Vagina (tissue), 2 donors: ENCODE measurements around the gene SLC44A1. TPM values are rescaled to one million over a fixed set of nuclear protein-coding genes. Genes with fewer than 3 reads are reported as not detected.

ENCODE experiments used
- DNase-seq, 2 donors: peaks; one replicate each; pipeline ENCODE4 v3.0.0-alpha.2; 2017; ENCODE audit errors: extremely low spot score in 2 of 2
- H3K27ac ChIP-seq: fragments of 200-600 bp; sonication (generic); one replicate; pipeline ENCODE4 v1.5.1; 2019
- H3K27me3 ChIP-seq: fragments of 200-600 bp; sonication (generic); one replicate; pipeline ENCODE4 v1.5.1; 2019
- H3K36me3 ChIP-seq, 2 donors: fragments of 200-600 bp; sonication (generic); one replicate each; pipeline ENCODE4 v1.5.1; 2017 to 2019
- H3K4me1 ChIP-seq: fragments of 200-600 bp; sonication (generic); one replicate; pipeline ENCODE4 v1.5.1; 2019
- H3K4me3 ChIP-seq, 2 donors: fragments of 200-600 bp; sonication (generic); 1 replicate in 1 of 2; 2 replicates in 1 of 2; pipeline ENCODE4 v1.5.1; 2016 to 2019
- H3K9me3 ChIP-seq: fragments of 200-600 bp; sonication (generic); one replicate; pipeline ENCODE4 v1.5.1; 2019
- CTCF ChIP-seq, 3 experiments: fragments of 450-650 bp in 2 of 3; fragments of 200-600 bp in 1 of 3; sonication (generic) in 1 of 3; IDR thresholded peaks; one replicate each; pipeline ENCODE4 v1.5.1; 2017 to 2019; ENCODE audit warnings: antibody characterized with exemption in 3 of 3, mild to moderate bottlenecking in 2 of 3, moderate library complexity in 2 of 3
- POLR2A ChIP-seq, 2 donors: fragments of 450-650 bp; IDR thresholded peaks; one replicate each; pipeline ENCODE4 v1.6.1; 2017; ENCODE audit warnings: antibody characterized with exemption in 2 of 2, mild to moderate bottlenecking in 2 of 2, moderate library complexity in 2 of 2
- POLR2AphosphoS5 ChIP-seq, 2 donors: sonication (generic); formaldehyde crosslinking; IDR thresholded peaks; one replicate each; pipeline ENCODE4 v1.9.0; 2017; ENCODE audit warnings: antibody characterized with exemption in 2 of 2, mild to moderate bottlenecking in 2 of 2, low read depth in 1 of 2; ENCODE audit not compliant: insufficient read depth in 1 of 2
- intact Hi-C: fragments of 100-400 bp; cut with DNase I; formaldehyde crosslinking; loops from one replicate; pipeline ENCODE4 v1.15.1; 2023
- total RNA-seq: library from RNA; depleted of rRNA; stranded (reverse); fragments of >200 nt; gene quantifications from one replicate; pipeline ENCODE4 v1.2.3, GENCODE V29; 2016

Gene SLC44A1
- total RNA-seq, 1 donor from 2014 or later = 67.3 TPM

GRCh38 chr9:105218673-105219072 lies 25.8 kb upstream of the SLC44A1 start:
- DNase-seq = no peak
- H3K9me3 ChIP-seq = peaks cover 8% of the 10 kb centered on the region
- no peak overlapping the region for H3K27ac ChIP-seq
- intact Hi-C loops = no loop called here
- H3K27me3 ChIP-seq = no peaks in the 10 kb centered on the region
- H3K4me3 ChIP-seq = no peak overlapping the region
- no peaks in the 10 kb centered on the region for H3K4me1 ChIP-seq
- no peaks in the 10 kb centered on the region for H3K36me3 ChIP-seq
- TF ChIP-seq CTCF (IDR thresholded peaks at IDR 0.05) (no peak), POLR2AphosphoS5 (IDR thresholded peaks at IDR 0.05; ENCODE audit: insufficient read depth in 1 of 2, low read depth in 1 of 2) (no peak), POLR2A (IDR thresholded peaks at IDR 0.05) (no peak)

DNA sequence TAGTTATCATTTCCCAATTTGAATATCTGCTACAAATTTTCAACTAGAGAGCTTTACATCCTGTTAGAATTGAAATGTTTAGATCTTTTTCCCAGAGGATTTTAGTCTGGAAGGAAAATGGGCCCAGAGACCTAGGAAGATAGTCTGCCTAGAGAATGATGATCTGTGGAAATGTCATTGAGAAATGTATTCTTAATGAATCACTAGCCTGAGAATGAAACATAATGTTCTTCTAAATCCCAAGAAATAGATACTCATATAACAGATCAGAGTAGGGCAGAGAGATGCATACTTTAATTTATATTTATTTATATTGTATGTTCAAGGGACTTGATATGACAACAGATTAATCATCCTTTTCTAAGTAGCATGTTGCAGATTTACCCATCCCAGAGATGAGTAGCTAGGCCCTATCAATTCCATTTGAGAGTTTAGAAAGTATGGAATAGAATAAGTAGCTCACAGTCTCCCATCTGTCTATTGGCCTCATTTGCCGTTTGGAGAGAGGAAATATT lies 25.1 kb upstream of the SLC44A1 start:
- peaks cover 11% of the 10 kb centered on the region for H3K9me3 ChIP-seq
- H3K27me3 ChIP-seq = no peaks in the 10 kb centered on the region
- no peak overlapping the region for H3K27ac ChIP-seq
- TF ChIP-seq POLR2A (IDR thresholded peaks at IDR 0.05) = no peak
- TF ChIP-seq CTCF (IDR thresholded peaks at IDR 0.05) = no peak
- TF ChIP-seq POLR2AphosphoS5 (IDR thresholded peaks at IDR 0.05; ENCODE audit: insufficient read depth in 1 of 2, low read depth in 1 of 2) = no peak
- DNase-seq = no peak
- no peaks in the 10 kb centered on the region for H3K36me3 ChIP-seq
- intact Hi-C loops = no loop called here
- no peak overlapping the region for H3K4me3 ChIP-seq
- no peaks in the 10 kb centered on the region for H3K4me1 ChIP-seq

GRCh38 chr9:105220451-105220850 lies 24.0 kb upstream of the SLC44A1 start:
- Histone ChIP-seq H3K9me3 (peaks cover 11% of the 10 kb centered on the region), H3K27me3 (no peaks in the 10 kb centered on the region), H3K27ac (no peak overlapping the region), H3K36me3 (no peaks in the 10 kb centered on the region), H3K4me1 (no peaks in the 10 kb centered on the region), H3K4me3 (no peak overlapping the region)
- no peak for DNase-seq
- intact Hi-C loops = no loop called here
- TF ChIP-seq CTCF (IDR thresholded peaks at IDR 0.05) (no peak), POLR2A (IDR thresholded peaks at IDR 0.05) (no peak), POLR2AphosphoS5 (IDR thresholded peaks at IDR 0.05; ENCODE audit: insufficient read depth in 1 of 2, low read depth in 1 of 2) (no peak)

DNA sequence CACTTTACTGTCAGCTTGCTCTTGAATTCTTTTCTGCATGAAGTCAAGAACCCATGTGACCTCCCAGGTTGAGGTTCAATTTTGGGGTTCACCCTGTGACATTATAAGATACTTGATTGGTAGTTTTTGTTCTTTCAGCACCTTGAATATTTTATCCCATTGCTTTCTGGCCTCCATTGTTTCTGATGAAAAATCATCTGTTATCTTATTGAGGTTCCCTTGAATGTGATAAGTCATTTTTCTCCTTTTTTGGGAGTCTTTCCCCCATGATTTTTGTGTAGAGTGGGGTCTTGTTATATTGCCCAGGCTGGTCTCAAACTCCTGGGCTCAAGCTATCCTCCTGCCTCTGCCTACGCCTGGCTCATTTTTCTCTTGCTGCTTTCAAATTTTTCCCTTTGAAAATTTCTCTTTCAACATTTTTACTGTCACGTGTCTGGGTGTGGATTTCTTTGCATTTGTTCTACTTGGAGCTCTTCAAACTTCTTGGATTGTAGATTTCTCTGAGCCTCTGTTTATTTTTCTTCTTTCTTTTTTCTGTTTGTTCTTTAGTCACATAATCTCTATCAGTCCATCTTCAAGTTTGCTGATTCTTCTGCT lies 20.8 kb upstream of the SLC44A1 start:
- intact Hi-C loops = no loop called here
- no peak for TF ChIP-seq POLR2A (IDR thresholded peaks at IDR 0.05)
- no peak for TF ChIP-seq POLR2AphosphoS5 (IDR thresholded peaks at IDR 0.05; ENCODE audit: insufficient read depth in 1 of 2, low read depth in 1 of 2)
- TF ChIP-seq CTCF (IDR thresholded peaks at IDR 0.05) = no peak
- DNase-seq = no peak
- no peak overlapping the region for H3K4me3 ChIP-seq
- peaks cover 11% of the 10 kb centered on the region for H3K9me3 ChIP-seq
- H3K27ac ChIP-seq = no peak overlapping the region
- H3K27me3 ChIP-seq = no peaks in the 10 kb centered on the region
- H3K36me3 ChIP-seq = no peaks in the 10 kb centered on the region
- no peaks in the 10 kb centered on the region for H3K4me1 ChIP-seq

DNA sequence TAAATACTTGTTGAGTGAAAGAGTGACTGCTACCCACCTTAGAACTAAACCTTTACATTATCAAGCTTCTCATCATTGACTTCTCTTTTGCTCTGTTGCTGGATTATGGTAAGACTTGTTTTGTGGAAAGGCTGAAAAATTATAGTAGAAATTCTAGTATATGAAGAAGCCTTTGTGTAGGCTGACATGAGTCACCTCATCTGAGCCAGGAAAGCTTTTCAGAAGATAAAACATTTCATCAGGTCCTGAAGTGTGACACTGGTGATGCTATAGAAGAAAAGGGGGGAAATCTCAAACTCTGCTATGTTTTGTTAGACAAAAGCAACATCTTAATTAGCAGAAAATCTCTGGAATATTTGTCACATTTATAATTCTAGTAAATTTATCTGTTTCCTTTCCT lies 18.4 kb upstream of the SLC44A1 start:
- no peak for TF ChIP-seq POLR2AphosphoS5 (IDR thresholded peaks at IDR 0.05; ENCODE audit: insufficient read depth in 1 of 2, low read depth in 1 of 2)
- TF ChIP-seq POLR2A (IDR thresholded peaks at IDR 0.05) = no peak
- TF ChIP-seq CTCF (IDR thresholded peaks at IDR 0.05) = no peak
- intact Hi-C loops = no loop called here
- Histone ChIP-seq H3K27ac (no peak overlapping the region), H3K9me3 (peaks cover 11% of the 10 kb centered on the region), H3K27me3 (no peaks in the 10 kb centered on the region), H3K4me1 (no peaks in the 10 kb centered on the region), H3K36me3 (no peaks in the 10 kb centered on the region), H3K4me3 (no peak overlapping the region)
- no peak for DNase-seq
